ENCODE measurements around the gene GPR6. TPM values are rescaled to one million over a fixed set of nuclear protein-coding genes. Genes with fewer than 3 reads are reported as not detected.

GPR6 gene
- total RNA-seq, 1 experiment from 2014 or later, result not detected

- ChIA-PET CTCF (no interaction called here), POLR2A (no interaction called here)
- intact Hi-C loops (cut with micrococcal nuclease), result no loop called here
- Mint-ChIP-seq H3K4me1 (ENCODE audit: insufficient read depth, unreplicated experiment) (peaks cover 8% of the 10 kb centered on the region), H3K27me3 (ENCODE audit: insufficient read depth, unreplicated experiment) (peaks cover 9% of the 10 kb centered on the region), H3K36me3 (ENCODE audit: insufficient read depth, unreplicated experiment) (no peaks in the 10 kb centered on the region), H3K27ac (ENCODE audit: low read depth, unreplicated experiment) (no peak overlapping the region), H3K9me3 (ENCODE audit: unreplicated experiment) (no peaks in the 10 kb centered on the region), H3K4me3 (ENCODE audit: unreplicated experiment) (no peak overlapping the region)
- TF ChIP-seq, protein P1, sequence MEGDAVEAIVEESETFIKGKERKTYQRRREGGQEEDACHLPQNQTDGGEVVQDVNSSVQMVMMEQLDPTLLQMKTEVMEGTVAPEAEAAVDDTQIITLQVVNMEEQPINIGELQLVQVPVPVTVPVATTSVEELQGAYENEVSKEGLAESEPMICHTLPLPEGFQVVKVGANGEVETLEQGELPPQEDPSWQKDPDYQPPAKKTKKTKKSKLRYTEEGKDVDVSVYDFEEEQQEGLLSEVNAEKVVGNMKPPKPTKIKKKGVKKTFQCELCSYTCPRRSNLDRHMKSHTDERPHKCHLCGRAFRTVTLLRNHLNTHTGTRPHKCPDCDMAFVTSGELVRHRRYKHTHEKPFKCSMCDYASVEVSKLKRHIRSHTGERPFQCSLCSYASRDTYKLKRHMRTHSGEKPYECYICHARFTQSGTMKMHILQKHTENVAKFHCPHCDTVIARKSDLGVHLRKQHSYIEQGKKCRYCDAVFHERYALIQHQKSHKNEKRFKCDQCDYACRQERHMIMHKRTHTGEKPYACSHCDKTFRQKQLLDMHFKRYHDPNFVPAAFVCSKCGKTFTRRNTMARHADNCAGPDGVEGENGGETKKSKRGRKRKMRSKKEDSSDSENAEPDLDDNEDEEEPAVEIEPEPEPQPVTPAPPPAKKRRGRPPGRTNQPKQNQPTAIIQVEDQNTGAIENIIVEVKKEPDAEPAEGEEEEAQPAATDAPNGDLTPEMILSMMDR (IDR thresholded peaks at IDR 0.05; ENCODE audit: unreplicated experiment), result no peak
- BruUV-seq (replicated peaks), result no TSS peak
- peak; percentile 57 for DNase-seq (ENCODE audit: unreplicated experiment)
These were observed 13.2 kb upstream of the GPR6 start for GRCh38 chr6:109964949-109965348.

DNA sequence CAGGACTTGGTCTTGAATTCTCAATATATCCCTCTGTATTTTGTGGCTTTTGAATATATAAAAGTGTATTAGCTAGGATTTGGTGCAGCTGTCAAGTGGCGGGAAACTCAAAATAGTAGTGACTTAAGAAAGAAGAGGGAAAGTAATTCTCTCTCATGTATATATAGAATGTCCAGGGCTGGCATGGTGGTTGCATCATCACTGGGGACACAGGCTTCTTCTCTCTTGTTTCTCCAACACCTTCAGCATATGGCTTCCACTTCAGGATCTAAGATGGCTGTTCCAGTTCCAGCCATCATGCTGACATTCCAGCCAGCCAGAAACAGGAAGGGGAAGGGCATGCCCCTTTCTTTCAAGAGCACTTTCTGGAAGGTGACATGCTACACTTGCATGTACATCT is 11.8 kb upstream of the GPR6 start:
- H3K4me1 Mint-ChIP-seq (ENCODE audit: insufficient read depth, unreplicated experiment), result peaks cover 7% of the 10 kb centered on the region
- H3K36me3 Mint-ChIP-seq (ENCODE audit: insufficient read depth, unreplicated experiment), result no peaks in the 10 kb centered on the region
- DNase-seq (ENCODE audit: unreplicated experiment), result no peak
- TF ChIP-seq, protein P1 (IDR thresholded peaks at IDR 0.05; ENCODE audit: unreplicated experiment), result no peak
- BruUV-seq (replicated peaks), result no TSS peak
- intact Hi-C loops (cut with micrococcal nuclease), result no loop called here
- H3K27ac Mint-ChIP-seq (ENCODE audit: low read depth, unreplicated experiment), result no peak overlapping the region
- H3K9me3 Mint-ChIP-seq (ENCODE audit: unreplicated experiment), result no peaks in the 10 kb centered on the region
- peaks cover 16% of the 10 kb centered on the region for H3K27me3 Mint-ChIP-seq (ENCODE audit: insufficient read depth, unreplicated experiment)
- ChIA-PET CTCF (no interaction called here), POLR2A (no interaction called here)
- no peak overlapping the region for H3K4me3 Mint-ChIP-seq (ENCODE audit: unreplicated experiment)

DNA sequence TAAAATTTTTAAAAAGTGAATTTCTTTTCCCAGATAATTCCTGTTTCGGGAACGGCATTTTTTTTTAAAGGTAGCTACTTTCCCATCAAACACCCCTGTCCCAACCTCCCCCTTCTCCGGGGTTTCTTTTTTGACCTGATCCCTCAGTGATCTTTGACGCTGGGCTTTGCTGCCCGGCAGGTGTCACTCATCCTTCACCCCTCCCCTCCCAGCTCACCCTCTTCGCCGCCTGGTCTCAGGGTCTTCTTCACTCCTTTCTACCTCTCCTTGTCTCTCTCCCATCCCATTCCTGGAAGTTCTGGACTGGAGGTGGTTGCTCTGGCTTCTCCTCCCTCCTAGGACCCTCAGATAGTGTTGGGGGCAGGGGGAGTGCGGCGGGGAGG is 329 bp upstream of the GPR6 start:
- no peaks in the 10 kb centered on the region for H3K9me3 Mint-ChIP-seq (ENCODE audit: unreplicated experiment)
- H3K4me1 Mint-ChIP-seq (ENCODE audit: insufficient read depth, unreplicated experiment), result no peaks in the 10 kb centered on the region
- H3K27ac Mint-ChIP-seq (ENCODE audit: low read depth, unreplicated experiment), result no peak overlapping the region
- CTCF ChIA-PET, result no interaction called here
- H3K4me3 Mint-ChIP-seq (ENCODE audit: unreplicated experiment), result no peak overlapping the region
- no peaks in the 10 kb centered on the region for H3K36me3 Mint-ChIP-seq (ENCODE audit: insufficient read depth, unreplicated experiment)
- BruUV-seq (replicated peaks), result no TSS peak
- no peak for DNase-seq (ENCODE audit: unreplicated experiment)
- TF ChIP-seq, protein P1 (IDR thresholded peaks at IDR 0.05; ENCODE audit: unreplicated experiment), result no peak
- H3K27me3 Mint-ChIP-seq (ENCODE audit: insufficient read depth, unreplicated experiment), result peaks cover 42% of the 10 kb centered on the region
- intact Hi-C loops (cut with micrococcal nuclease), result no loop called here
- POLR2A ChIA-PET, result no interaction called here

GRCh38 chr6:109979033-109979921 is 1.2 kb downstream of the GPR6 start:
- no TSS peak for BruUV-seq (replicated peaks)
- Mint-ChIP-seq H3K27me3 (ENCODE audit: insufficient read depth, unreplicated experiment) (peaks cover 46% of the 10 kb centered on the region), H3K4me3 (ENCODE audit: unreplicated experiment) (no peak overlapping the region), H3K27ac (ENCODE audit: low read depth, unreplicated experiment) (no peak overlapping the region), H3K4me1 (ENCODE audit: insufficient read depth, unreplicated experiment) (no peaks in the 10 kb centered on the region), H3K36me3 (ENCODE audit: insufficient read depth, unreplicated experiment) (no peaks in the 10 kb centered on the region), H3K9me3 (ENCODE audit: unreplicated experiment) (no peaks in the 10 kb centered on the region)
- no peak for DNase-seq (ENCODE audit: unreplicated experiment)
- ChIA-PET POLR2A (no interaction called here), CTCF (interaction anchor here (0.8 kb wide), 1 partner anchor 402 kb away, joined by 3 read pairs; no protein-coding TSS in a partner anchor)
- intact Hi-C loops (cut with micrococcal nuclease), result no loop called here
- TF ChIP-seq, protein P1 (IDR thresholded peaks at IDR 0.05; ENCODE audit: unreplicated experiment), result no peak
